OCI-LY3 (cell line): Measurements from ENCODE around the gene GCNT2.

Source experiments
- EZH2phosphoT487 ChIP-seq: fragments of 200-600 bp; shearing (Covaris generic); IDR thresholded peaks from 2 replicates; pipeline ENCODE4 v1.6.1; 2018; ENCODE audit warnings: antibody characterized with exemption, mixed run types, low read depth
- TF ChIP-seq, protein P1 (sequence below): fragments of 200-600, 300-600 bp; sonication (generic); IDR thresholded peaks from 2 replicates; pipeline ENCODE4 v1.5.1; 2014; ENCODE audit warnings: antibody characterized with exemption, low read length, low read depth

DNA sequence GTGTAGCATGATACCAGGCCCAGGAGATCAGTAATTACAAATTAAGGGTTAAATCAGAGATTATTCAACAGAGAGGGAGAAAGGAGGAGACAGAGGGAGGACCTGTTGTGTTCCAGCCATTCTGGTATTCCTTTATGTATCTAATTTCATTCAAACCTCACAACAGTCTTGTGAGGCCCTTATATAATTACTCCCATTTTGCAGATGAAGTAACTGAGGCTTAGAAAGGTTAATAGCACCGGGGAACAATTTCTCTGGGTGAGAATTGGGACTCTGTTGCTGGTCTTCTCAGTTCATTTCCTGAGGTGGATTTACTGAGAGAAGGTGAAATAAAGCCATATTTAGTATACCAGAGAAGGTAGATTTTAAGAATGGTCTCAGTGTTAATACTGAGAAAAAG is 106.6 kb downstream of the GCNT2 start:
- TF ChIP-seq, protein P1, sequence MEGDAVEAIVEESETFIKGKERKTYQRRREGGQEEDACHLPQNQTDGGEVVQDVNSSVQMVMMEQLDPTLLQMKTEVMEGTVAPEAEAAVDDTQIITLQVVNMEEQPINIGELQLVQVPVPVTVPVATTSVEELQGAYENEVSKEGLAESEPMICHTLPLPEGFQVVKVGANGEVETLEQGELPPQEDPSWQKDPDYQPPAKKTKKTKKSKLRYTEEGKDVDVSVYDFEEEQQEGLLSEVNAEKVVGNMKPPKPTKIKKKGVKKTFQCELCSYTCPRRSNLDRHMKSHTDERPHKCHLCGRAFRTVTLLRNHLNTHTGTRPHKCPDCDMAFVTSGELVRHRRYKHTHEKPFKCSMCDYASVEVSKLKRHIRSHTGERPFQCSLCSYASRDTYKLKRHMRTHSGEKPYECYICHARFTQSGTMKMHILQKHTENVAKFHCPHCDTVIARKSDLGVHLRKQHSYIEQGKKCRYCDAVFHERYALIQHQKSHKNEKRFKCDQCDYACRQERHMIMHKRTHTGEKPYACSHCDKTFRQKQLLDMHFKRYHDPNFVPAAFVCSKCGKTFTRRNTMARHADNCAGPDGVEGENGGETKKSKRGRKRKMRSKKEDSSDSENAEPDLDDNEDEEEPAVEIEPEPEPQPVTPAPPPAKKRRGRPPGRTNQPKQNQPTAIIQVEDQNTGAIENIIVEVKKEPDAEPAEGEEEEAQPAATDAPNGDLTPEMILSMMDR = no peak
- no peak for TF ChIP-seq EZH2phosphoT487
